ENCODE data around the gene SNCG.
"Not testable (repeated sequence)": the region's sequence is repeated elsewhere in the genome, so short reads cannot be mapped to it uniquely, and the experiment has no call there.

Gene SNCG

GRCh38 chr10:86978457-86978856 is 20.1 kb downstream of the SNCG start:
- DNase-seq (ENCODE audit: low read depth) = not testable (repeated sequence)

GRCh38 chr10:86979296-86979818 is 21.0 kb downstream of the SNCG start:
- no peak for DNase-seq (ENCODE audit: low read depth)

- no peak for DNase-seq (ENCODE audit: low read depth)
Measured at GRCh38 chr10:86979977-86980448, 21.6 kb downstream of the SNCG start.

- DNase-seq (ENCODE audit: low read depth) = not testable (repeated sequence)
Measured at GRCh38 chr10:86981020-86981419, 22.6 kb downstream of the SNCG start.

- DNase-seq (ENCODE audit: low read depth) = no peak
Measured at GRCh38 chr10:86981716-86982115, 23.3 kb downstream of the SNCG start.

- not testable (repeated sequence) for DNase-seq (ENCODE audit: low read depth)
Measured at GRCh38 chr10:86984498-86984897, 26.1 kb downstream of the SNCG start.

GRCh38 chr10:86988520-86988919 is 30.1 kb downstream of the SNCG start:
- no peak for DNase-seq (ENCODE audit: low read depth)

- not testable (repeated sequence) for DNase-seq (ENCODE audit: low read depth)
Measured at GRCh38 chr10:86991362-86991761, 33.0 kb downstream of the SNCG start.

GRCh38 chr10:86992456-86992855 is 34.1 kb downstream of the SNCG start:
- no peak for DNase-seq (ENCODE audit: low read depth)

GRCh38 chr10:86992929-86993328 is 34.5 kb downstream of the SNCG start:
- DNase-seq (ENCODE audit: low read depth) = no peak

GRCh38 chr10:86999802-87000403 is 41.5 kb downstream of the SNCG start:
- not testable (repeated sequence) for DNase-seq (ENCODE audit: low read depth)

- DNase-seq (ENCODE audit: low read depth) = no peak
Measured at GRCh38 chr10:87000491-87000890, 42.1 kb downstream of the SNCG start.

- DNase-seq (ENCODE audit: low read depth) = not testable (repeated sequence)
Measured at GRCh38 chr10:87007124-87007523, 48.7 kb downstream of the SNCG start.

- not testable (repeated sequence) for DNase-seq (ENCODE audit: low read depth)
Measured at GRCh38 chr10:87007674-87008073, 49.3 kb downstream of the SNCG start.

GRCh38 chr10:87008303-87008702 is 49.9 kb downstream of the SNCG start:
- DNase-seq (ENCODE audit: low read depth) = not testable (repeated sequence)

- not testable (repeated sequence) for DNase-seq (ENCODE audit: low read depth)
Measured at GRCh38 chr10:87009134-87009696, 50.8 kb downstream of the SNCG start.
